GM12874 (cell line): ENCODE measurements around the gene MEF2A.

ENCODE experiments used
- TF ChIP-seq, protein P1 (sequence below): IDR thresholded peaks from 2 replicates; pipeline ENCODE4 v1.5.1; 2011; ENCODE audit warnings: low read depth, mild to moderate bottlenecking, control low read depth, low read length, moderate library complexity; ENCODE audit not compliant: insufficient read depth

The MEF2A gene

DNA sequence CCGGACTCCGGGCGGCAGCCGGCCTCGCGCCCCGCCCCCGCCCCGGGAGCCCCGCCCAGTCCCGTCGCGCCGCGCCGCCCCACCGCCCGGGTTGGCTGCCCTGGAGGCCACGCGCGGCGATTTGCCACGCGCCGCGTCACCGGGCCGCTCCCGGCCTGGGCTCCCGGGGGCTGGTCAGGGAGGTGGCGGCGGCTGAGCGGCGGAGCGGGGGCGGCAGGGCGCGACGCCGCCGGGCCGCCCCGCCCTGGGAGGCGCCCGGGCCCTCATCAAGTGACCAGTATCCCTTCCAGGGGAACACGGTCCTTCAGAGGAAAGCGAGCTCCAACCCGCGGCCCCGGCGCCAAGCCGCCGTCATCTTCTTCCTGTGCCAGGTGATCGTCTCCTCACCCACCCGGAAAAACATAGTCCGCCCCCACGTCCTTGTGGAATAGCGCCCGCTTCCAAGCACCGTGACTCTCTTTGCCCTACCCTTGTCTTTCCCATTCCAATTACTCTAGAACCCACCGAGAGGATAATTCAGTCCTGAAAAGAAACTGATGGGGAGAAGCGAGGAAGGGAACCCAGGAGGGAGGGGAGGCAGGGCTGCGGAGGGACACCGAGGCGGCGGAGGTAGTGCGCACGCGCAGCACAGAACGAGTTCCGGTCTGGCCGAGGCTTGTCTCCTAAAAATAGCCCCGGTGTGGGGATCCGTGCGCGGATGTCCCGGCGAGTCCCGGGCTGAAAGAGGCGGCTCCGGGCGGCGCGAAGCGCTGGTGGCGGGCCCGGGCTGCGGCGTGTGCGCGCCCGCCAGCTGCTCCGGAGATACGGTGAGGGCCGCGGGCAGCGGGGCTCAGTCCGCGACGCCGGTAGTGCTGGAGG lies at the start of gene MEF2A:
TSS of gene MEF2A (plus strand) at position 686 of the 858 bp plus-strand sequence. CDS start 67,136 bp downstream, outside the sequence.
- TF ChIP-seq, protein P1, sequence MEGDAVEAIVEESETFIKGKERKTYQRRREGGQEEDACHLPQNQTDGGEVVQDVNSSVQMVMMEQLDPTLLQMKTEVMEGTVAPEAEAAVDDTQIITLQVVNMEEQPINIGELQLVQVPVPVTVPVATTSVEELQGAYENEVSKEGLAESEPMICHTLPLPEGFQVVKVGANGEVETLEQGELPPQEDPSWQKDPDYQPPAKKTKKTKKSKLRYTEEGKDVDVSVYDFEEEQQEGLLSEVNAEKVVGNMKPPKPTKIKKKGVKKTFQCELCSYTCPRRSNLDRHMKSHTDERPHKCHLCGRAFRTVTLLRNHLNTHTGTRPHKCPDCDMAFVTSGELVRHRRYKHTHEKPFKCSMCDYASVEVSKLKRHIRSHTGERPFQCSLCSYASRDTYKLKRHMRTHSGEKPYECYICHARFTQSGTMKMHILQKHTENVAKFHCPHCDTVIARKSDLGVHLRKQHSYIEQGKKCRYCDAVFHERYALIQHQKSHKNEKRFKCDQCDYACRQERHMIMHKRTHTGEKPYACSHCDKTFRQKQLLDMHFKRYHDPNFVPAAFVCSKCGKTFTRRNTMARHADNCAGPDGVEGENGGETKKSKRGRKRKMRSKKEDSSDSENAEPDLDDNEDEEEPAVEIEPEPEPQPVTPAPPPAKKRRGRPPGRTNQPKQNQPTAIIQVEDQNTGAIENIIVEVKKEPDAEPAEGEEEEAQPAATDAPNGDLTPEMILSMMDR = no peak

DNA sequence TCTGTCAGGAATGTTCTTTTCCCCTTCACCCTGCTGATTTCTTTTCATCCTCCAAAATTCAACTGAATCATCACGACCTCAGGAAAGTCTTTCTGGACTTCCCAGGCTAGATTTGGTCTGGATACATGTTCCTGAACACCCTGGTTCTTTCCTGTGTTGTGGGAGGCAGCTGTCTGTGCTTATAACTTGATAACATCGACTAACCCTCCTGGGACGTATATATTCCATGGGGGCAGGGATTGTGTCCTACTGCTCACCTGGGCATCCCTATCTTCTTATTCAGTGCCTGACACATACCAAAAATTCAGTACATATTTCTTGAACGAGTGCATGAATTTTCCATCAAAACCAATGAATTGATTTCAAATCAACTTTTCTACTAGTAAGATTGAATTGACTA lies 47.6 kb upstream of the MEF2A start:
- TF ChIP-seq, protein P1 = no peak

DNA sequence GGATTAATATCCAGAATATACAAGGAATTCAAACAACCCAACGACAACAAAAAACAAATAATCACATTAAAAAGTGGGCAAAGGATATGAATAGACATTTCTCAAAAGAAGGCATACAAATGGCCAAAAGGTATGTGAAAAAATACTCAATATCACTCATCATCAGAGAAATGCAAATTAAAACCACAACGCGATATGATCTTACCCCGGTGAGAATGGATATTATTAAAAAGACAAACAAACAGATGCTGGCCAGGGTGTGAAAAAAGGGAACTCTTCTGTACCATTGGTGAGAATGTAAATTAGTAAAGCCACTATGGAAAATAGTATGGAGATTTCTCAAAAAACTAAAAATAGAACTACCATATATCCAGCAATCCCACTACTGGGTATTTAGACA lies 43.5 kb upstream of the MEF2A start:
- TF ChIP-seq, protein P1 = no peak

DNA sequence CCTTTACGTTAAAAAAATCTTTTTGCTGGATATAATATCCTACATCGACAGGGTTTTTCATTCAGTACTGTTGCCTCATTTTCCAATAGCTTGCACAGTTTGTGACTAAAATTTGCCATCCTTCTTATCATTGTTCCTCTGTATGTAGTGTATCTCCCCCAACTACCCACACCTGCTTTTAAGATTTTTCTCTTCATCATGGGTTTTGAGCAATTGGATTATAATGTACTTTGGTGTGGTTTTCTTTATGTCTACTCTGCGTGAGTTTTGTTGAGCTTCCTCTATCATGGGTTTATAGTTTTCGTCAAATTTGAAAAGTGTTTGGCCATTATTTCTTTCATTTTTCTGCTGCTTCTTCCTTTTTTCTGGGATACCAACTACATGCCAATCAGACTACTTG lies 39.6 kb upstream of the MEF2A start:
- TF ChIP-seq, protein P1 = no peak

DNA sequence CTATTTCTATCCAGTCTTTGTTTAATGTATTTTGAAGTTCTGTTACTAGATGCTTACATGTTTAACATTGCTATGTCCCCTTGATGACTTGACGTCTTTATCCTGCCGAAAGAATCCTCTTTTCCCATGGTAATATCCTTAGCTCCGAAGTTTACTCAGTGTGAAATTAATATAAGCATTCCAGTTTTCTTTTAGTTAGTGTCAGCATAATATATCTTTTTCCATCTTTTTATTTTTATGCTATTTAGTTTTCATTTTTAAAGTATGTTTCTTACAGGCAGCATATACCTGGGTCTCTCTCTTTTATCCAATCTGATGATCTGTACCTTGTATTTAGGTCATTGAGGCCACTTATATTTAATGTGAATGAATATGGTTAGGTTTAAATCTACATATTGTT lies 39.1 kb upstream of the MEF2A start:
- TF ChIP-seq, protein P1 = no peak

DNA sequence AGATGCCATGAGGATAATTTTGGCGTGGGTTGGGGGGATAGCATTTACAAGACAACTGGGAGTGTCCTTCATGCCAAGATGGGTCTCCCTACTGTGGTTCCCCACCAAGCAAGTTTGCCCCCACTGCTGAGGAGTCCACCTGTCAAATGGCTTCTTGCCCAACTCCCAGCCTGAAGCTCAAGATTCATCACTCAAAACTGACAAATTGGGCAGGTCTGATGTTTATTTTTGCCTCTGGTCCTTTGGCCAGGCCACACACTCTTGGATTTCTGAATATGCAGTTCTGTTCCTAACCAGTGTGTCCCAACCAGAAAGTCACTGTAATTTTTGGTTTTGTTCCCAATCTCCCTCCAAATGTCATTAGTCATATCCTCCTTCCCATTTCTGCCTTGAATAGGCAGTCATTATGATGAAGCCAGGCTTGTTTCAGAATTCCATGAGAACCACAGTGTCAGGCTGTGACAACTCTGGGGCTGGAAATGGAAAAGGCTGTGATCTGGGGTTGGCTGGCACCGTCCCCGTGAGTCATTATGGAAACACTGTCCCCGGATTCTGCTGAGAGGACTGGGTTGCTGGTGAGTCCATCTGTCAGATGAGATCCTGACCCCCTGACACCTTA lies 29.3 kb upstream of the MEF2A start:
- TF ChIP-seq, protein P1 = no peak

DNA sequence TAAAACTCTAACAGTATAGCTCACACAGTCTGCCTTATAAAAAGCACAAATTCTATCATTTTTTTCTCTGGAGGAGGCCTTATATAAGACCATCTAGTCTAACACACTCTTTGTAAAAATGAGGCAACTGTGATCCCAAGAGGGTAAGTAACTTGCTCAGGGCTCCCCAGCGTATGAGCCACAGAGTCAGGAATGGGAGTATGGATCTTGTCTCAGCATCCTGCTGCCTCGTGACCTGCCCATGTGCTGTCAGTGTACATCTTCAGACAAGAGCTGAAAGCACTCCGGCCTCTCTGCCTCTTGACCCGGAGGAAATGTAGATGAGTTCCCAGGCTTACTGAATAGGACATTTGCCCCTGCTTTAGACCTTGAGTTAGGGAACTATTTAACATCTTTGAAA lies 28.4 kb upstream of the MEF2A start:
- TF ChIP-seq, protein P1 = no peak
